H9 (cell line): ENCODE measurements around the gene CFAP299. TPM values are rescaled to one million over a fixed set of nuclear protein-coding genes. Genes with fewer than 3 reads are reported as not detected.

Experiments
- DNase-seq: peaks from one replicate; pipeline ENCODE4 v3.0.0-alpha.2; 2017
- H2AFZ ChIP-seq: one replicate; pipeline ENCODE4 v1.6.1; 2013; ENCODE audit warnings: mild to moderate bottlenecking, low read length, control low read depth, moderate library complexity
- H2AK5ac ChIP-seq: 2 replicates; pipeline ENCODE4 v1.6.1; 2013; ENCODE audit warnings: low read length, control low read depth, mixed read lengths; ENCODE audit not compliant: insufficient read length
- H2BK120ac ChIP-seq: one replicate; pipeline ENCODE4 v1.6.1; 2013; ENCODE audit warnings: low read depth, mild to moderate bottlenecking, low read length, control low read depth, inconsistent platforms; ENCODE audit not compliant: poor library complexity, severe bottlenecking
- H2BK12ac ChIP-seq: 2 replicates; pipeline ENCODE4 v1.6.1; 2013; ENCODE audit warnings: low read length, control low read depth, mixed read lengths, low read depth; ENCODE audit not compliant: insufficient read length
- H2BK15ac ChIP-seq: 2 replicates; pipeline ENCODE4 v1.6.1; 2013; ENCODE audit warnings: low read depth, low read length, control low read depth
- H2BK20ac ChIP-seq: one replicate; pipeline ENCODE4 v1.6.1; 2013; ENCODE audit warnings: low read depth, mild to moderate bottlenecking, low read length, control low read depth, inconsistent platforms; ENCODE audit not compliant: poor library complexity, severe bottlenecking
- H2BK5ac ChIP-seq: 2 replicates; pipeline ENCODE4 v1.6.1; 2013; ENCODE audit warnings: low read length, control low read depth, mixed read lengths; ENCODE audit not compliant: insufficient read length
- H3K14ac ChIP-seq: 2 replicates; pipeline ENCODE4 v1.6.1; 2013; ENCODE audit warnings: low read length, control low read depth; ENCODE audit not compliant: insufficient read depth
- H3K18ac ChIP-seq: 2 replicates; pipeline ENCODE4 v1.6.1; 2013; ENCODE audit warnings: low read depth, mild to moderate bottlenecking, mixed read lengths, low read length, control low read depth; ENCODE audit not compliant: insufficient read length
- H3K23ac ChIP-seq: 2 replicates; pipeline ENCODE4 v1.6.1; 2013; ENCODE audit warnings: low read length, control low read depth, mixed read lengths, low read depth; ENCODE audit not compliant: insufficient read length
- H3K23me2 ChIP-seq: 2 replicates; pipeline ENCODE4 v1.6.1; 2013; ENCODE audit warnings: low read depth, mild to moderate bottlenecking, mixed read lengths, low read length, control low read depth; ENCODE audit not compliant: insufficient read length, poor library complexity, severe bottlenecking
- H3K27ac ChIP-seq: 2 replicates; pipeline ENCODE4 v1.5.1; 2013; ENCODE audit warnings: low read length, control low read depth, mixed read lengths, low read depth; ENCODE audit not compliant: insufficient read length
- H3K27me3 ChIP-seq: 2 replicates; pipeline ENCODE4 v1.6.1; 2013; ENCODE audit warnings: low read length, control low read depth, inconsistent platforms; ENCODE audit not compliant: insufficient read depth
- H3K4ac ChIP-seq: 2 replicates; pipeline ENCODE4 v1.6.1; 2013; ENCODE audit warnings: low read depth, mild to moderate bottlenecking, control low read depth, inconsistent platforms, low read length, moderate library complexity
- H3K4me1 ChIP-seq: 2 replicates; pipeline ENCODE4 v1.6.1; 2013; ENCODE audit warnings: low read length, control low read depth, inconsistent platforms; ENCODE audit not compliant: insufficient read depth
- H3K4me2 ChIP-seq: 2 replicates; pipeline ENCODE4 v1.6.1; 2013; ENCODE audit warnings: low read length, control low read depth, mixed read lengths; ENCODE audit not compliant: insufficient read length, insufficient read depth
- H3K56ac ChIP-seq: 2 replicates; pipeline ENCODE4 v1.6.1; 2013; ENCODE audit warnings: low read depth, mild to moderate bottlenecking, mixed read lengths, low read length, control low read depth; ENCODE audit not compliant: insufficient read length
- H3K79me1 ChIP-seq: 2 replicates; pipeline ENCODE4 v1.6.1; 2013; ENCODE audit warnings: low read depth, mild to moderate bottlenecking, moderate library complexity, low read length, control low read depth, inconsistent platforms; ENCODE audit not compliant: insufficient read depth, poor library complexity, severe bottlenecking
- H3K79me2 ChIP-seq: 2 replicates; pipeline ENCODE4 v1.6.1; 2013; ENCODE audit warnings: low read length, control low read depth, inconsistent platforms; ENCODE audit not compliant: insufficient read depth
- H3K9ac ChIP-seq: 2 replicates; pipeline ENCODE4 v1.6.1; 2013; ENCODE audit warnings: low read length, control low read depth, mixed read lengths; ENCODE audit not compliant: insufficient read length; ENCODE audit errors: extremely low read depth
- H3K9me3 ChIP-seq: one replicate; pipeline ENCODE4 v1.6.1; 2013; ENCODE audit warnings: low read depth, low read length, inconsistent platforms; ENCODE audit not compliant: control insufficient read depth
- H3T11ph ChIP-seq: one replicate; pipeline ENCODE4 v1.6.1; 2013; ENCODE audit warnings: mild to moderate bottlenecking, low read length, control low read depth, inconsistent platforms
- H4K20me1 ChIP-seq: one replicate; pipeline ENCODE4 v1.6.1; 2013; ENCODE audit not compliant: control insufficient read depth, insufficient read length, insufficient read depth
- H4K5ac ChIP-seq: 2 replicates; pipeline ENCODE4 v1.6.1; 2013; ENCODE audit warnings: low read depth, mild to moderate bottlenecking, mixed read lengths, low read length, control low read depth; ENCODE audit not compliant: insufficient read length
- H4K8ac ChIP-seq: replicated peaks from 2 replicates; pipeline ENCODE4 v1.6.1; 2013; ENCODE audit warnings: low read length, control low read depth, mixed read lengths, low read depth; ENCODE audit not compliant: insufficient read length
- H4K91ac ChIP-seq: 2 replicates; pipeline ENCODE4 v1.6.1; 2013; ENCODE audit warnings: low read depth, mild to moderate bottlenecking, moderate library complexity, mixed read lengths, low read length, control low read depth; ENCODE audit not compliant: insufficient read length
- H3K27ac Mint-ChIP-seq, 3 experiments: 2 replicates in 2 of 3; 3 replicates in 1 of 3; pipeline ENCODE4 v1.8.0; 2020 to 2021; ENCODE audit warnings: mixed read lengths in 3 of 3, mild to moderate bottlenecking in 1 of 3, moderate library complexity in 1 of 3
- H3K27me3 Mint-ChIP-seq: 2 replicates; pipeline ENCODE4 v1.8.0; 2021; ENCODE audit warnings: low read depth, mild to moderate bottlenecking, moderate library complexity, mixed read lengths
- H3K36me3 Mint-ChIP-seq, 3 experiments: 2 replicates in 2 of 3; 3 replicates in 1 of 3; pipeline ENCODE4 v1.8.0; 2020 to 2021; ENCODE audit warnings: low read depth in 3 of 3, mixed read lengths in 3 of 3; ENCODE audit not compliant: insufficient read depth in 1 of 3
- H3K4me1 Mint-ChIP-seq, 2 experiments: 2 replicates each; pipeline ENCODE4 v1.8.0; 2020; ENCODE audit warnings: mixed read lengths in 2 of 2
- H3K4me3 Mint-ChIP-seq, 2 experiments: 2 replicates in 1 of 2; 3 replicates in 1 of 2; pipeline ENCODE4 v1.8.0; 2020 to 2021; ENCODE audit warnings: mild to moderate bottlenecking in 2 of 2, mixed read lengths in 2 of 2, moderate library complexity in 1 of 2
- H3K9me3 Mint-ChIP-seq, 2 experiments: 2 replicates in 1 of 2; 3 replicates in 1 of 2; pipeline ENCODE4 v1.8.0; 2020; ENCODE audit warnings: mild to moderate bottlenecking in 2 of 2, mixed read lengths in 2 of 2, moderate library complexity in 1 of 2
- WGBS: extraction: QIAGEN DNeasy Blood & Tissue Kit; methylation state at CpG from one replicate; pipeline ENCODE4 v1.1.7; 2013; ENCODE audit warnings: missing lambda C conversion rate, low lambda C conversion rate, mixed read lengths; ENCODE audit not compliant: insufficient read length; ENCODE audit errors: extremely low coverage; 5-methylcytosine and 5-hydroxymethylcytosine counted together
- total RNA-seq: library from RNA; stranded (reverse); gene quantifications from 2 replicates; pipeline ENCODE4 v1.2.1, GENCODE V29; 2021
- TF ChIP-seq, protein P1 (sequence below): fragments of 200-600 bp; sonication (generic); conservative IDR thresholded peaks from 3 replicates; pipeline ENCODE4 v1.8.0; 2021; ENCODE audit warnings: antibody characterized with exemption, mild to moderate bottlenecking

The CFAP299 gene
- total RNA-seq, 1 experiment from 2014 or later, result not detected

DNA sequence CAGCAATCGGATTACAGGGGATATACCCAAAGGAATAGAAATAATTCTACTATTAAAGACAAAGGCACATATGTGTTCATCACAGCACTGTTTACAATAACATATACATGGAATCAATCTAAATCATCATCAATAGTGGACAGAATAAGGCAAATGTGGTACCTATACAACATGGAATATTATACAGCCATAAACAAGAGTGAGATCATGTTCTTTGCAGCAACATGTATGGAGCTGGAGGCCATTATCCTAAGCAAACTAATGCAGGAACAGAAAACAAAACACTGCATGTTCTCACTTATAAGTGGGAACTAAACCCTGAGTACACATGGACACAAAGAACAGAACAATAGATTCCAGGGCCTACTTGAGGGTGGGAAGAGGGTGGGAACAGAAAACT, 163.2 kb downstream of the CFAP299 start:
- Histone ChIP-seq H3K79me2 (no peaks in the 10 kb centered on the region), H3K27me3 (no peaks in the 10 kb centered on the region), H3K9ac (no peak overlapping the region), H2BK20ac (no peak overlapping the region), H2AK5ac (no peak overlapping the region), H3K14ac (no peak overlapping the region), H3K79me1 (no peaks in the 10 kb centered on the region), H4K8ac (no peak overlapping the region), H4K5ac (no peak overlapping the region), H3K4me1 (no peaks in the 10 kb centered on the region), H2BK15ac (no peak overlapping the region), H2BK5ac (no peak overlapping the region), H3K4me2 (no peak overlapping the region), H3T11ph (no peak overlapping the region), H3K23ac (no peak overlapping the region), H2AFZ (no peak overlapping the region), H3K4ac (no peak overlapping the region), H4K20me1 (no peaks in the 10 kb centered on the region), H3K18ac (no peak overlapping the region), H4K91ac (no peak overlapping the region), H2BK12ac (no peak overlapping the region), H3K23me2 (no peaks in the 10 kb centered on the region), H2BK120ac (no peak overlapping the region), H3K9me3 (peaks cover 10% of the 10 kb centered on the region), H3K56ac (no peak overlapping the region), H3K27ac (no peak overlapping the region)
- WGBS, result no CpG with 5 or more reads among the region's 1 CpG
- Mint-ChIP-seq H3K4me1 (peaks cover 12% of the 10 kb centered on the region in 2 experiments), H3K36me3 (peaks cover 24 to 38% (median 28%) of the 10 kb centered on the region in 3 experiments), H3K27me3 (0 out of 2 replicates have a peak, but pooled peaks cover 1% of the 10 kb centered on the region), H3K27ac (no peak overlapping the region), H3K9me3 (peaks cover 32 to 34% of the 10 kb centered on the region in 2 experiments), H3K4me3 (no peak overlapping the region)
- TF ChIP-seq, protein P1, sequence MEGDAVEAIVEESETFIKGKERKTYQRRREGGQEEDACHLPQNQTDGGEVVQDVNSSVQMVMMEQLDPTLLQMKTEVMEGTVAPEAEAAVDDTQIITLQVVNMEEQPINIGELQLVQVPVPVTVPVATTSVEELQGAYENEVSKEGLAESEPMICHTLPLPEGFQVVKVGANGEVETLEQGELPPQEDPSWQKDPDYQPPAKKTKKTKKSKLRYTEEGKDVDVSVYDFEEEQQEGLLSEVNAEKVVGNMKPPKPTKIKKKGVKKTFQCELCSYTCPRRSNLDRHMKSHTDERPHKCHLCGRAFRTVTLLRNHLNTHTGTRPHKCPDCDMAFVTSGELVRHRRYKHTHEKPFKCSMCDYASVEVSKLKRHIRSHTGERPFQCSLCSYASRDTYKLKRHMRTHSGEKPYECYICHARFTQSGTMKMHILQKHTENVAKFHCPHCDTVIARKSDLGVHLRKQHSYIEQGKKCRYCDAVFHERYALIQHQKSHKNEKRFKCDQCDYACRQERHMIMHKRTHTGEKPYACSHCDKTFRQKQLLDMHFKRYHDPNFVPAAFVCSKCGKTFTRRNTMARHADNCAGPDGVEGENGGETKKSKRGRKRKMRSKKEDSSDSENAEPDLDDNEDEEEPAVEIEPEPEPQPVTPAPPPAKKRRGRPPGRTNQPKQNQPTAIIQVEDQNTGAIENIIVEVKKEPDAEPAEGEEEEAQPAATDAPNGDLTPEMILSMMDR, result no peak
- no peak for DNase-seq
